ENCODE results near the gene SRD5A1. TPM values are rescaled to one million over a fixed set of nuclear protein-coding genes. Genes with fewer than 3 reads are reported as not detected.

SRD5A1 gene
- total and polyA plus RNA-seq, 2 of the 8 experiments (the other 6 are each of a cell fraction or from before 2014, with no cell fraction given) = 34.7 to 42.4 TPM

DNA sequence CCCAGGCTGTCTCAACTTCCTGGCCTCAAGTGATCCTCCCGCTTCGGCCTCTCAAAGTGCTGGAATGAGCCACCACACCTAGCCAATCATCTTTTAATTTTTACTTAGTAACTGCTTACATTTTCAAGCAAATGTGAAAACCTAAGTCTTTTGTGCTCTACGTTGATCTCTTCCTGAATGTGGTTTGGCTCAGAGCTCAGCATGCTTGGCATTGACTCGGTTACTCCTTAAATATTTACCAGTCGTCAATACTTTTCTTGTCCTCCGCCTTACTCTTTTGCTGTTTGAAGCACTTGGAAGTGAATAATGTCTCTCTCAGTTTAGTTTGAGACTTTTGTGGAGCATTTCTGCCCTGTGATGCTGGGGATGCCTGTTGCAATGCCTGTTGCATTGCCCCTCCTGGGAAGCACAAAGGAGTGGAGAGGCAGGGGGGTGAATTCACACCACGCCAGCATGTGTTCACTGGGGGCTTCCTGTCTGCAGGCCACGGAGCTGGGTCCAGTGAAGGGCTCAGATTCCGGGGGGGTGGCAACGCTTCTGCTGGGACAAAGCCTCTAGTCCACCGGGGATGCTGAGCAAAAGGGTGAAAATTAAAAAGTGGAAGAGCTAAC is 66.9 kb downstream of the SRD5A1 start:
- H2AFZ ChIP-seq (ENCODE audit: low read length) = peak overlapping the region; percentile 47; the same call in 1 of the 2 replicates
- H3K18ac ChIP-seq (ENCODE audit: extremely low read depth, low read length) = no peak overlapping the region; the same call in 1 of the 2 replicates
- peaks cover 3 to 12% (median 6%) of the 10 kb centered on the region in 4 experiments; a peak in 6 of 7 replicates for H3K4me1 ChIP-seq (replicated peaks in 1 of 4; ENCODE audit: control insufficient read depth in 3 of 4, insufficient read depth in 4 of 4, low read length in 3 of 4)
- H2BK5ac ChIP-seq (ENCODE audit: low read depth, low read length) = no peak overlapping the region
- H3K79me2 ChIP-seq (ENCODE audit: control insufficient read depth in 1 of 2, insufficient read depth in 2 of 2, low read length in 2 of 2) = no peaks in the 10 kb centered on the region
- WGBS, 2 experiments (ENCODE audit: extremely low coverage in 1 of 2, insufficient coverage in 1 of 2, insufficient read length in 1 of 2, insufficient replicate concordance in 2 of 2, low coverage in 1 of 2, low lambda C conversion rate in 2 of 2, missing lambda C conversion rate in 1 of 2) = 61% methylated on average over 11 of the region's 11 CpGs; no CpG with 5 or more reads in 1 of the 2 experiments
- H3K23ac ChIP-seq (ENCODE audit: insufficient read length) = no peak overlapping the region
- no peak for FAIRE-seq
- H3K56ac ChIP-seq (replicated peaks; ENCODE audit: insufficient read length, low read depth, low read length) = no peak overlapping the region
- H2BK120ac ChIP-seq (replicated peaks; ENCODE audit: low read depth, low read length) = no peak overlapping the region
- no peak overlapping the region for H3K4ac ChIP-seq (replicated peaks; ENCODE audit: insufficient read length, low read depth, low read length)
- H3K23me2 ChIP-seq (ENCODE audit: low read depth, low read length) = no peaks in the 10 kb centered on the region
- H3K4me2 ChIP-seq (ENCODE audit: insufficient read depth in 1 of 2, low read depth in 2 of 2, low read length in 2 of 2) = no peak overlapping the region
- H4K91ac ChIP-seq (replicated peaks; ENCODE audit: insufficient read length, low read length) = no peak overlapping the region
- no peaks in the 10 kb centered on the region for H3K27me3 ChIP-seq (replicated peaks in 1 of 4; ENCODE audit: control insufficient read depth in 3 of 4, extremely low read depth in 1 of 4, insufficient read depth in 3 of 4, low read length in 3 of 4)
- no peak overlapping the region for H2AK5ac ChIP-seq (ENCODE audit: low read depth, low read length)
- no peak overlapping the region for H4K8ac ChIP-seq (ENCODE audit: extremely low read depth, insufficient read depth, low read length)
- no peak for DNase-seq (ENCODE audit: low read depth in 1 of 2, low spot score in 2 of 2)
- no peak overlapping the region for H3K9ac ChIP-seq (replicated peaks in 1 of 4; ENCODE audit: extremely low read depth in 1 of 4, low read depth in 3 of 4, low read length in 3 of 4)
- ChIA-PET POLR2A (ENCODE audit: partially characterized antibody) (interaction anchor here (1.2 to 1.7 kb wide), 4 partner anchors 11 to 67 kb away, joined by 4 to 9 read pairs (median 6); partner anchors contain the start of genes NSUN2 and SRD5A1), CTCF (ENCODE audit: partially characterized antibody) (interaction anchor here (1.2 kb wide), 1 partner anchor 10 kb away, joined by 5 read pairs; no protein-coding TSS in a partner anchor)
- no peaks in the 10 kb centered on the region for H3K79me1 ChIP-seq (ENCODE audit: low read depth, low read length)
- H2BK15ac ChIP-seq (ENCODE audit: low read length) = no peak overlapping the region
- H3K27ac ChIP-seq (ENCODE audit: low read depth, low read length) = no peak overlapping the region
- no peaks in the 10 kb centered on the region for H3K36me3 ChIP-seq (ENCODE audit: control insufficient read depth in 2 of 4, insufficient read depth in 4 of 4, low read length in 3 of 4)
- no peak overlapping the region for H2BK20ac ChIP-seq (ENCODE audit: low read length)
- no peaks in the 10 kb centered on the region for H4K20me1 ChIP-seq (replicated peaks in 1 of 2; ENCODE audit: control insufficient read depth in 1 of 2, insufficient read depth in 2 of 2, low read length in 2 of 2)
- H2BK12ac ChIP-seq (ENCODE audit: low read depth, low read length) = no peak overlapping the region
- no peaks in the 10 kb centered on the region for H3K9me3 ChIP-seq (ENCODE audit: insufficient read depth in 2 of 2, low read depth in 1 of 2, low read length in 1 of 2)
- H3K4me3 ChIP-seq (ENCODE audit: extremely low read depth in 1 of 4, insufficient read depth in 2 of 4, low read depth in 3 of 4, low read length in 4 of 4) = no peak overlapping the region
- H3K14ac ChIP-seq (ENCODE audit: insufficient read length) = no peak overlapping the region
- H4K5ac ChIP-seq (ENCODE audit: insufficient read length, low read depth, low read length) = no peak overlapping the region
- TF ChIP-seq NANOG (IDR thresholded peaks at IDR 0.05; ENCODE audit: insufficient read depth, low read depth, low read length, poor library complexity, severe bottlenecking) (no peak), POLR2AphosphoS5 (IDR thresholded peaks at IDR 0.05; ENCODE audit: low read depth, low read length) (no peak), CTBP2 (IDR thresholded peaks at IDR 0.05; ENCODE audit: borderline replicate concordance, insufficient read depth, insufficient read length, low read length) (no peak), ASH2L (IDR thresholded peaks at IDR 0.05; ENCODE audit: low read length) (no peak), SP1 (IDR thresholded peaks at IDR 0.05; ENCODE audit: low read depth, low read length) (no peak), BRCA1 (IDR thresholded peaks at IDR 0.05; ENCODE audit: low read depth, low read length) (no peak), BCL11A (IDR thresholded peaks at IDR 0.05; ENCODE audit: low read depth in 2 of 2, low read length in 2 of 2) (no peak), YY1 (IDR thresholded peaks at IDR 0.05; ENCODE audit: low read depth, low read length) (no peak), SIRT6 (IDR thresholded peaks at IDR 0.05; ENCODE audit: low read length) (no peak), EZH2 (IDR thresholded peaks at IDR 0.05; ENCODE audit: low read depth, low read length, severe bottlenecking) (no peak), SIN3A (conservative IDR thresholded peaks at IDR 0.05 in 1 of 2, IDR thresholded peaks at IDR 0.05 in 1 of 2; ENCODE audit: low read depth in 1 of 2, low read length in 2 of 2) (no peak)
- TF ChIP-seq, protein P1, sequence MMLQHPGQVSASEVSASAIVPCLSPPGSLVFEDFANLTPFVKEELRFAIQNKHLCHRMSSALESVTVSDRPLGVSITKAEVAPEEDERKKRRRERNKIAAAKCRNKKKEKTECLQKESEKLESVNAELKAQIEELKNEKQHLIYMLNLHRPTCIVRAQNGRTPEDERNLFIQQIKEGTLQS (IDR thresholded peaks at IDR 0.05; ENCODE audit: insufficient read depth, low read depth, low read length) = no peak

All from H1 (cell line).